Tibial nerve (tissue), 3 donors: ENCODE data around the gene CD55.

Source experiments
- POLR2A ChIP-seq, 2 donors: fragments of 450-650 bp; IDR thresholded peaks; one replicate each; pipeline ENCODE4 v1.6.1; 2017; ENCODE audit warnings: antibody characterized with exemption in 2 of 2, mild to moderate bottlenecking in 2 of 2, moderate library complexity in 2 of 2
- TF ChIP-seq, protein P1 (sequence below), 5 experiments: fragments of 200-600 bp in 3 of 5; fragments of 450-650 bp in 2 of 5; sonication (generic) in 3 of 5; IDR thresholded peaks; one replicate each; pipeline ENCODE4 v1.5.1; 2016 to 2019; ENCODE audit warnings: antibody characterized with exemption in 5 of 5, mild to moderate bottlenecking in 3 of 5, moderate library complexity in 2 of 5

DNA sequence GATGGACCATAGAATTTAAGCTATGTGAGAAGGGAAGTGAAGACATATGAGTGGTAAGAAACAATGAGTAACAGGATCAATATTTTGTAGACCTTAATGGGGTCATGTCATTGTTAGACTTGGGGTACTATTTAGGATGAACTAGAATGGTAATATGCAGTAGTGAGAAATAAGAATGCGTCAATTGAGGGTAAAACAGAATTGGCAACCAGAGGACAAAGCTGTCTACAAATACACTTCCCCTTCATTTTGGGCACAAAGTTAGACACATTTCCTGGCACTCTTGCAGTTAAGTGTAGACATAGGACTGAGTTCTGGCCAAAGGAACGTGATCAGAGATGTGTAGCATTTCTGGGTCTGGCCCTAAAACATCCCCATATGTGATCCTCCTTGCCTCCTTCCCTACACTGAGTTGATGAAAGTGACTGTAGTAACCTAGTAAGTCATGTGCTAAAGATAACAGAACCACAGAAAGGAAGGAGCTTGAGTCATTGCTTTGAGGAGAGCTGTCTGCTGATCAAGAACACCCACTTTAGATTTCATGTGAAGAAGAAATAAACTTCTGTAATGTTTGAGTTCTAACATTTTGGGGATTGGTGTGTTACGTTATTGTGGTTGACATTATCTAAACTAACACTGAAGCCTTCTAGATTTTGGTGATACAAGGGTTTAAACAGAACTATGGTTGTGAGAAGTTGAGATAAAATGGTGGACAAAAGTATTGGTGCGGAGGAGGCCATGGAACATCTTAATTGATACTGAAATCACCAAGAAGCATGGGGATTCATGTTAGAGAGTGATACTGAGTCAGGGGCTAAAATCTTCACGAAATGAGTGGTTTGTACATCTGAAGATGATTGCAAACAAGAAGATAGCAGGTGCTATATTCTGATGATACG lies 41.7 kb downstream of the CD55 start:
- TF ChIP-seq, protein P1, sequence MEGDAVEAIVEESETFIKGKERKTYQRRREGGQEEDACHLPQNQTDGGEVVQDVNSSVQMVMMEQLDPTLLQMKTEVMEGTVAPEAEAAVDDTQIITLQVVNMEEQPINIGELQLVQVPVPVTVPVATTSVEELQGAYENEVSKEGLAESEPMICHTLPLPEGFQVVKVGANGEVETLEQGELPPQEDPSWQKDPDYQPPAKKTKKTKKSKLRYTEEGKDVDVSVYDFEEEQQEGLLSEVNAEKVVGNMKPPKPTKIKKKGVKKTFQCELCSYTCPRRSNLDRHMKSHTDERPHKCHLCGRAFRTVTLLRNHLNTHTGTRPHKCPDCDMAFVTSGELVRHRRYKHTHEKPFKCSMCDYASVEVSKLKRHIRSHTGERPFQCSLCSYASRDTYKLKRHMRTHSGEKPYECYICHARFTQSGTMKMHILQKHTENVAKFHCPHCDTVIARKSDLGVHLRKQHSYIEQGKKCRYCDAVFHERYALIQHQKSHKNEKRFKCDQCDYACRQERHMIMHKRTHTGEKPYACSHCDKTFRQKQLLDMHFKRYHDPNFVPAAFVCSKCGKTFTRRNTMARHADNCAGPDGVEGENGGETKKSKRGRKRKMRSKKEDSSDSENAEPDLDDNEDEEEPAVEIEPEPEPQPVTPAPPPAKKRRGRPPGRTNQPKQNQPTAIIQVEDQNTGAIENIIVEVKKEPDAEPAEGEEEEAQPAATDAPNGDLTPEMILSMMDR (IDR thresholded peaks at IDR 0.05), result no peak
- no peak for TF ChIP-seq POLR2A (IDR thresholded peaks at IDR 0.05)
